HG02623 (cell line): ENCODE data around the gene FCRL6.
A peak's percentile ranks its signal among the peaks of the same experiment; 100 is the strongest.

Experiments
- ATAC-seq: cut with Tn5 transposase; IDR thresholded peaks from one replicate; pipeline ENCODE4 v1.9.1; 2021; ENCODE audit warnings: moderate library complexity; ENCODE audit not compliant: unreplicated experiment

FCRL6 gene

GRCh38 chr1:159802111-159802510 lies at the start of gene FCRL6:
FCRL6 (plus strand) TSS chr1:159802360; CDS start chr1:159802425, 65 bp downstream.
- ATAC-seq = no peak

- no peak for ATAC-seq
Observed at GRCh38 chr1:159753386-159753785, 48.8 kb upstream of the FCRL6 start.

- ATAC-seq = no peak
Observed at GRCh38 chr1:159755451-159756007, 46.6 kb upstream of the FCRL6 start.

- no peak for ATAC-seq
Observed at GRCh38 chr1:159756397-159756796, 45.8 kb upstream of the FCRL6 start.

- ATAC-seq = no peak
Observed at GRCh38 chr1:159763686-159764085, 38.5 kb upstream of the FCRL6 start.

- ATAC-seq = no peak
Observed at GRCh38 chr1:159765806-159766205, 36.4 kb upstream of the FCRL6 start.

- no peak for ATAC-seq
Observed at GRCh38 chr1:159771127-159771895, 30.8 kb upstream of the FCRL6 start.

- no peak for ATAC-seq
Observed at GRCh38 chr1:159774465-159774864, 27.7 kb upstream of the FCRL6 start.

- ATAC-seq = no peak
Observed at GRCh38 chr1:159775716-159776115, 26.4 kb upstream of the FCRL6 start.

- no peak for ATAC-seq
Observed at GRCh38 chr1:159778266-159778665, 23.9 kb upstream of the FCRL6 start.

GRCh38 chr1:159779403-159779851 lies 22.7 kb upstream of the FCRL6 start:
- ATAC-seq = no peak

- peak; percentile 99 for ATAC-seq
Observed at GRCh38 chr1:159780583-159781582, 21.3 kb upstream of the FCRL6 start, which contains the start of gene DUSP23. DUSP23 (plus strand) TSS chr1:159780962; CDS start chr1:159781101, 139 bp downstream.

GRCh38 chr1:159781992-159782391 lies 20.2 kb upstream of the FCRL6 start:
- ATAC-seq = no peak

GRCh38 chr1:159783724-159784123 lies 18.4 kb upstream of the FCRL6 start:
- ATAC-seq = no peak

- ATAC-seq = no peak
Observed at GRCh38 chr1:159786465-159786864, 15.7 kb upstream of the FCRL6 start.

- ATAC-seq = no peak
Observed at GRCh38 chr1:159786966-159787365, 15.2 kb upstream of the FCRL6 start.

GRCh38 chr1:159790237-159790917 lies 11.8 kb upstream of the FCRL6 start:
- no peak for ATAC-seq

- ATAC-seq = no peak
Observed at GRCh38 chr1:159791031-159791430, 11.1 kb upstream of the FCRL6 start.

- ATAC-seq = no peak
Observed at GRCh38 chr1:159791461-159791860, 10.7 kb upstream of the FCRL6 start.

- ATAC-seq = no peak
Observed at GRCh38 chr1:159795534-159795933, 6.6 kb upstream of the FCRL6 start.

- no peak for ATAC-seq
Observed at GRCh38 chr1:159798893-159799292, 3.3 kb upstream of the FCRL6 start.
